Panc1 (cell line): ENCODE measurements around the gene SERP1. TPM values are rescaled to one million over a fixed set of nuclear protein-coding genes. Genes with fewer than 3 reads are reported as not detected.

Experiments
- ATAC-seq: fragments of 200-7000 bp; cut with Tn5 transposase; 2 replicates; pipeline ENCODE4 v1.9.1; 2020; ENCODE audit warnings: mild to moderate bottlenecking, moderate library complexity
- BruUV-seq: library from RNA; stranded (reverse); fragments of 400-500 nt; replicated peaks from 2 replicates; lab custom pipeline; 2021; lab: Mats Ljungman, UMichigan
- CTCF ChIA-PET: fragments of 300-600 bp; sonication (Branson Sonifier 250); formaldehyde crosslinking; loops from one replicate; lab custom pipeline; 2022; ENCODE audit warnings: antibody characterized with exemption; lab: Charles Lee
- POLR2A ChIA-PET: fragments of 300-600 bp; sonication (Branson Sonifier 250); formaldehyde crosslinking; loops from one replicate; lab custom pipeline; 2022; ENCODE audit warnings: antibody characterized with exemption; lab: Charles Lee
- DNase-seq: peaks from one replicate; pipeline ENCODE4 v3.0.0-alpha.2; 2010; ENCODE audit warnings: low read depth, low spot score
- H3K27ac ChIP-seq: 2 replicates; pipeline ENCODE4 v1.5.1; 2011; ENCODE audit warnings: mild to moderate bottlenecking, low read length, inconsistent platforms
- H3K27me3 ChIP-seq: fragments of 200-500 bp; sonication (Bioruptor generic); 2 replicates; pipeline ENCODE4 v1.6.0; 2014; ENCODE audit warnings: low read length, inconsistent platforms; ENCODE audit not compliant: control insufficient read depth, insufficient read depth
- H3K36me3 ChIP-seq: fragments of 200-500 bp; sonication (Bioruptor generic); 2 replicates; pipeline ENCODE4 v1.5.1; 2014; ENCODE audit warnings: inconsistent platforms, mild to moderate bottlenecking, low read length, moderate library complexity; ENCODE audit not compliant: control insufficient read depth, insufficient read depth
- H3K4me1 ChIP-seq: 2 replicates; pipeline ENCODE4 v1.5.1; 2011; ENCODE audit warnings: inconsistent platforms, mild to moderate bottlenecking, low read length, moderate library complexity; ENCODE audit not compliant: control insufficient read depth, insufficient read depth
- H3K4me3 ChIP-seq, 2 experiments: 2 replicates each; pipeline ENCODE4 v1.5.1; 2011 to 2012; ENCODE audit warnings: low read depth in 2 of 2, low read length in 2 of 2, mild to moderate bottlenecking in 2 of 2, inconsistent platforms in 1 of 2, moderate library complexity in 1 of 2
- H3K9me3 ChIP-seq: fragments of 200-500 bp; sonication (Bioruptor generic); 2 replicates; pipeline ENCODE4 v1.5.1; 2014; ENCODE audit warnings: low read depth, mild to moderate bottlenecking, inconsistent platforms, low read length, moderate library complexity; ENCODE audit not compliant: control insufficient read depth, insufficient read depth
- CTCF ChIP-seq: fragments of 450-650 bp; IDR thresholded peaks from 2 replicates; pipeline ENCODE4 v1.5.1; 2017; ENCODE audit warnings: mild to moderate bottlenecking
- POLR2AphosphoS5 ChIP-seq: IDR thresholded peaks from 2 replicates; pipeline ENCODE4 v1.6.1; 2012; ENCODE audit warnings: mild to moderate bottlenecking, low read depth, low read length, moderate library complexity
- REST ChIP-seq, 2 experiments: IDR thresholded peaks; 2 replicates each; pipeline ENCODE4 v1.6.1; 2011 to 2012; ENCODE audit warnings: low read depth in 2 of 2, control low read depth in 1 of 2, low read length in 1 of 2, mild to moderate bottlenecking in 1 of 2, moderate library complexity in 1 of 2; ENCODE audit not compliant: insufficient read depth in 1 of 2
- SIN3A ChIP-seq: IDR thresholded peaks from 2 replicates; pipeline ENCODE4 v1.6.1; 2012; ENCODE audit warnings: low read depth, mild to moderate bottlenecking, low read length, moderate library complexity, borderline replicate concordance; ENCODE audit not compliant: insufficient read depth
- TCF7L2 ChIP-seq: IDR thresholded peaks from 2 replicates; pipeline ENCODE4 v1.6.1; 2011; ENCODE audit warnings: mild to moderate bottlenecking, low read depth, low read length, inconsistent platforms
- in situ Hi-C: cut with HindIII; loops from 2 replicates; pipeline ENCODE4 v1.10.0; 2016; ENCODE audit warnings: low sequenced_read_pairs, low pct_unique_long_range_greater_than_20kb
- intact Hi-C: fragments of 100-400 bp; cut with micrococcal nuclease; formaldehyde crosslinking; loops from one replicate; pipeline ENCODE4 v1.10.0; 2022; ENCODE audit not compliant: unreplicated experiment
- total RNA-seq: library from RNA; stranded (reverse); gene quantifications from one replicate; pipeline ENCODE4 v1.2.1, GENCODE V29; 2021; ENCODE audit not compliant: unreplicated experiment

Gene SERP1
- total RNA-seq, 1 experiment from 2014 or later: 75.0 TPM

GRCh38 chr3:150540297-150540696, 6.0 kb downstream of the SERP1 start:
- Histone ChIP-seq H3K9me3 (no peaks in the 10 kb centered on the region), H3K36me3 (peaks cover 21% of the 10 kb centered on the region), H3K27me3 (no peaks in the 10 kb centered on the region), H3K4me3 (no peak overlapping the region), H3K27ac (no peak overlapping the region), H3K4me1 (peaks cover 22% of the 10 kb centered on the region)
- ATAC-seq (no peak), DNase-seq (no peak)
- in situ Hi-C loops (no loop called here), intact Hi-C loops (no loop called here)
- CTCF ChIA-PET: no interaction called here
- POLR2A ChIA-PET: interaction anchor here (0.7 kb wide), 1 partner anchor 99 kb away, joined by 3 read pairs; no protein-coding TSS in a partner anchor
- BruUV-seq: no TSS peak
- TF ChIP-seq TCF7L2 (no peak), SIN3A (no peak), REST (IDR thresholded peaks at IDR 0.05; ENCODE audit: insufficient read depth in 1 of 2, low read depth in 2 of 2, low read length in 1 of 2) (no peak), POLR2AphosphoS5 (no peak), CTCF (no peak)

- Histone ChIP-seq H3K4me3 (no peak overlapping the region), H3K4me1 (peaks cover 8% of the 10 kb centered on the region), H3K36me3 (peaks cover 8% of the 10 kb centered on the region), H3K27ac (no peak overlapping the region), H3K27me3 (no peaks in the 10 kb centered on the region), H3K9me3 (no peaks in the 10 kb centered on the region)
- ATAC-seq: peak; percentile 60
- no TSS peak for BruUV-seq
- intact Hi-C loops: loop anchor here (10.0 kb wide), 1 partner anchor 606 kb away; no protein-coding TSS in a partner anchor
- in situ Hi-C loops: no loop called here
- ChIA-PET POLR2A (no interaction called here), CTCF (no interaction called here)
- no peak for DNase-seq
- no peak for TF ChIP-seq REST (IDR thresholded peaks at IDR 0.05; ENCODE audit: insufficient read depth in 1 of 2, low read depth in 2 of 2, low read length in 1 of 2)
- TF ChIP-seq TCF7L2: no peak
- no peak for TF ChIP-seq SIN3A
- no peak for TF ChIP-seq CTCF
- no peak for TF ChIP-seq POLR2AphosphoS5
Observed at GRCh38 chr3:150538324-150539208, 7.7 kb downstream of the SERP1 start.
